IPS DF 6.9 (cell line): Measurements from ENCODE around the gene BACH2.
A peak's percentile ranks its signal among the peaks of the same experiment; 100 is the strongest.
"Not testable (repeated sequence)": the region's sequence is repeated elsewhere in the genome, so short reads cannot be mapped to it uniquely, and the experiment has no call there.

ENCODE experiments used
- DNase-seq: peaks from one replicate; pipeline ENCODE4 v3.0.0-alpha.2; 2013; ENCODE audit warnings: low read depth, low spot score
- H3K27ac ChIP-seq: one replicate; pipeline ENCODE4 v1.5.1; 2013; ENCODE audit warnings: low read length, control low read depth
- H3K27me3 ChIP-seq: 2 replicates; pipeline ENCODE4 v1.6.1; 2013; ENCODE audit warnings: mild to moderate bottlenecking, low read length; ENCODE audit not compliant: control insufficient read depth, insufficient read depth
- H3K36me3 ChIP-seq: 2 replicates; pipeline ENCODE4 v1.6.1; 2013; ENCODE audit warnings: low read length; ENCODE audit not compliant: control insufficient read depth, insufficient read depth
- H3K4me1 ChIP-seq: 2 replicates; pipeline ENCODE4 v1.6.1; 2013; ENCODE audit warnings: low read length; ENCODE audit not compliant: control insufficient read depth, insufficient read depth
- H3K4me3 ChIP-seq: 2 replicates; pipeline ENCODE4 v1.5.1; 2013; ENCODE audit warnings: mild to moderate bottlenecking, low read length
- H3K9me3 ChIP-seq: 2 replicates; pipeline ENCODE4 v1.6.1; 2013; ENCODE audit warnings: low read length, inconsistent platforms; ENCODE audit not compliant: control insufficient read depth, insufficient read depth
- WGBS: extraction: QIAGEN DNeasy Blood & Tissue Kit; methylation state at CpG from one replicate; pipeline ENCODE4 v1.1.7; 2013; ENCODE audit warnings: mixed read lengths, missing lambda C conversion rate; ENCODE audit not compliant: insufficient read length, insufficient coverage; 5-methylcytosine and 5-hydroxymethylcytosine counted together

The BACH2 gene

DNA sequence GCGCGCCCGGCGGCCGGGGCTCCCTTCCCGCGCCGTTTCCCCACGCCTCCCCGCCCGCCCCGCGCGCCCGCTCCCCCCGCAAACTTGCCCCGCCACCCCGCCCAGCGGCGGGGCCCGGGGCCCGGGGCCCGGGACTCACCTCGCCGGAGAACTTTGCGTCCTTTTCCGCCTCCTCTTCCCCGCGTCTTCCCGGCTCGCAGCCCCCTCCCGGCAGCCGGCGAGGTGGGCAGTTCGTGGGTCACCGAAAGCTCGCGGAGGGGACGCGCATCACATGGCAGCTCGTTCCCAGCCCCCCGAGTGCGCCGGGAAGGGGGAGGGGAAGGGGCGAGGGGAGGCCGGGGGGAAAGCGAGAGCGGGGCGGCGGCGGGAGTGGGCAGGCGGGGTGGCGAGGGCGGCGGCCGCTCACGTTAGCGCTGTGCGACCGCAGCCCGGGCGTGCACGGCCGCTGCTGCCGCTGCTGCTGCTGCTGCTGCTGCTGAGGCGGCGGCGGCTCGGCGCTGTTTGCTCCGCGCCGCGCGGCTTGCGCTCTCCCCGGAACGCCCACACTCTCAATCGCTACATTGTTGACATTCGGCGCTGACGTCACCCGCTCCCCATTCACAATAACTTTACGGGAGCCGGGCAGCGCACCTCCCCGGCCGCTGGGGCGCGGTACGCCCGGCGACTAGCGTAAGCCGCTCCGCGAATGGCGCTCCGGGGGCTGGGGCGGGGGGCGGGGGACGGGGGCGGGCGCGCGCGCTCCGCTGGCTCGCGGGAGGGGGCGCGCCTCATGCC lies at the start of gene BACH2:
TSS of gene BACH2 (minus strand) at position 503 of the 774 bp plus-strand sequence. CDS start 287,999 bp downstream, outside the sequence.
- DNase-seq, result peak; percentile 76
- H3K4me3 ChIP-seq, result peak within 1 kb of the TSS; percentile 62; the same call in 1 of the 2 replicates
- H3K4me1 ChIP-seq, result peaks cover 7% of the 10 kb centered on the region; the same call in 1 of the 2 replicates
- H3K27ac ChIP-seq, result no peak within 1 kb of the TSS
- H3K27me3 ChIP-seq, result peaks cover 16% of the 10 kb centered on the region
- WGBS, result no CpG with 5 or more reads among the region's 112 CpGs
- no peaks in the 10 kb centered on the region for H3K36me3 ChIP-seq
- H3K9me3 ChIP-seq, result no peaks in the 10 kb centered on the region

DNA sequence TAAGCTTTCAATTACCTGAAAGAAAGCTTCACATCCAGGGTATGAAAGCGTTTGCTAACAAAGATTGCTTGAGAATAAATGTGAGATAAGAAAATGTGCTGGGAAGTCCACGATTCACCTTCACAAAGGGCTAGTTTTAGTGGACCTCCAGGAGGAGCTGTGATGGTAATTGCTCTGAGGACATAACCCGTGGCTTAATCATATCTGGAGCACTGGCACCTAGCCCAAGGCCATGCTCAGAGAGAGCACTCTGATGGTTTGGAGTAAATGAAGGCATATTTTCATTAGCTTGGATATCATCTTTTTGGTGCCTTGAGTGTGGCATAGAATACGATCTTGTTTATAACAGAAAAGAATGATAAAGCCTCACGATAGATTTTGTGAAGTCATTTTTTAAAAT lies 46.9 kb upstream of the BACH2 start:
- Histone ChIP-seq H3K36me3 (no peaks in the 10 kb centered on the region; the same call in 1 of the 2 replicates), H3K4me3 (no peak overlapping the region), H3K9me3 (no peaks in the 10 kb centered on the region), H3K27ac (no peak overlapping the region), H3K4me1 (no peaks in the 10 kb centered on the region), H3K27me3 (no peaks in the 10 kb centered on the region)
- DNase-seq, result no peak
- no CpG with 5 or more reads among the region's 5 CpGs for WGBS

DNA sequence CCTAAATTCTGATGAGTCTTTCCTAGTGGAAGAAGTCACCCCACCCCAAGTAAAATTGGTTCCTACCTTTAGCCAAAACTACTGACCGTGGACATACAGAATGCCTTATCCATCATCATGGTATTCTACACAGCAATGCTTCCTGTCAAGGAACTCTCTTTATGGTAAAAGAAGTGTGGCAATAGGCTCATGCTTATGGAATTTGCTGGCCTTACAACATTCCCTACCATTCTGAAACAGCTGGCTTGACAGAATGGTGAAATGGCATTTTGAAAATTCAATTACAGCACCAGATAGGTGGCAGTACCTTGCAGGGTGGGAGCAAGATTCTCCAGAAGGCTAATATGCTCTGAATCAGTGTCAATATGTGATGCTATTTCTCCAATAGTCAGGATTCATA lies 41.8 kb upstream of the BACH2 start:
- H3K27me3 ChIP-seq, result no peaks in the 10 kb centered on the region
- DNase-seq, result no peak
- no peaks in the 10 kb centered on the region for H3K9me3 ChIP-seq
- H3K4me1 ChIP-seq, result no peaks in the 10 kb centered on the region
- H3K36me3 ChIP-seq, result no peaks in the 10 kb centered on the region; the same call in 1 of the 2 replicates
- no peak overlapping the region for H3K27ac ChIP-seq
- WGBS, result no CpG with 5 or more reads among the region's 1 CpG
- no peak overlapping the region for H3K4me3 ChIP-seq

DNA sequence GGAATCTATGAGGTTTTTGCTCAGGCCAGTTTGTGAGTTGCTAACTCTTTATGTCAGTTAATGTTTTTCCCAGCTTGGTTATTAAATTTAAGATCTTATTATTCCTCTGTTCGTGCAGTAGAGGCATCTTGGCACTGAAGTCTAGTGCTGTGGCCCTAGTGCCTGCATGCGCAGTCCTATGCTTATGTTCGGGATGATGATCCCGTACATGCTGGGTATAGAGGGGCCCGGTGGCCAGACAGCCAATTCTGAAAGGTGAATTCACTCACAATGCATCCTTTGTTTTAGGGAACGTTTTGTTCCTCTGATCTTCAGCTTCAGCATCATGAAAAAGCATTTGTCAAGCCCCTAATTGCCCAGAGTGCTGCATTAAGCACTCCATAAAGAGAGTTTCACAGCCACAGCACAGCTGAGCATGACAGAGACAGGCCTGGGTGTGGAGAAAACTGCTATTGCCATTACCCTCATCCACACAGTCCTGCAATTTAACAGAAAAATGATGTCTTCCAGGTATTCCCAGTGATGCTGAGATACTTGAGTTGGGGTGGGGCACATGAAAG lies 39.8 kb upstream of the BACH2 start:
- no peaks in the 10 kb centered on the region; the same call in 1 of the 2 replicates for H3K36me3 ChIP-seq
- WGBS, result no CpG with 5 or more reads among the region's 6 CpGs
- H3K4me1 ChIP-seq, result no peaks in the 10 kb centered on the region

DNA sequence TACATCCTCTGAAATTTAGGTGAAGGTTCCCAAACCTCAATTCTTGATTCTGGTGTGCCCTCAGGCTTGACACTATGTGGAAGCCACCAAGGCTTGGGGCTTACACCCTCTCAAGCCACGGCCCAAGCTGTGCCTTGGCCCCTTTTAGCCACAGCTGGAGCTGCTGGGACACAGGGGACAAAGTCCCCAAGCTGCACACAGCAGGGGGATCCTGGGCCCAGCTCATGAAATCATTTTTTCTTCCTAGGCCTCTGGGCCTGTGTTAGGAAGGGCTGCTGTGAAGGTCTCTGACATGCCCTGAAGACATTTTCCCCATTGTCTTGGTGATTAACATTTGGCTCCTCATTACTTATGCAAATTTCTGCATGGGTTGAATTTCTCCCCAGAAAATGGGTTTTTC lies 37.3 kb upstream of the BACH2 start:
- WGBS, result no CpG with 5 or more reads among the region's 1 CpG
- H3K27me3 ChIP-seq, result no peaks in the 10 kb centered on the region
- H3K27ac ChIP-seq, result no peak overlapping the region
- no peaks in the 10 kb centered on the region for H3K36me3 ChIP-seq
- no peaks in the 10 kb centered on the region for H3K9me3 ChIP-seq
- DNase-seq, result no peak
- no peaks in the 10 kb centered on the region for H3K4me1 ChIP-seq
- H3K4me3 ChIP-seq, result no peak overlapping the region

More for the DNA sequence above, 39.8 kb upstream of the BACH2 start:
- Histone ChIP-seq H3K27ac (no peak overlapping the region), H3K27me3 (no peaks in the 10 kb centered on the region), H3K9me3 (no peaks in the 10 kb centered on the region), H3K4me3 (no peak overlapping the region)
- DNase-seq, result no peak

DNA sequence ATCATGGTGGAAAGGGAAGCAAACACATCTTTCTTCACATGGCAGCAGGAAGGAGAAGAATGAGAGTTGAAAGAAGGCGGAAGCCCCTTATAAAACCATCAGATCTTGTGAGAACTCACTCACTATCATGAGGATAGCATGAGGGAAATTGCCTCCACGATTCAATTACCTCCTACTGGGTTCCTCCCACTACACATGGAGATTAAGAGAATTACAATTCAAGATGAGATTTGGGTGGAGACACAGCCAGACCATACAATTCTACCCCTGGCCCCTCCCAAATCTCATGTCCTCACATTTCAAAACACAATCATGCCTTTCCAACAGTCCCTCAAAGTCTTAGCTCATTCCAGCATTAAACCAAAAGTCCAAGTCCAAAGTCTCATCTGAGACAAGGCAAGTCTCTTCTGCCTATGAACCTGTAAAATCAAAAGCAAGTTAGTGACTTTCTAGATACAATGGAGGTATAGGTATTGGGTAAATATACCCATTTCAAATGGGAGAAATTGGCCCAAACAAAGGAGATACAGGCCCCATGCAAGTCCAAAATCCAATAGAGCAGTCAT lies 36.4 kb upstream of the BACH2 start:
- WGBS, result no CpG with 5 or more reads among the region's 2 CpGs
- H3K4me3 ChIP-seq, H3K9me3 ChIP-seq, H3K36me3 ChIP-seq, H3K27me3 ChIP-seq, H3K27ac ChIP-seq, DNase-seq, H3K4me1 ChIP-seq: not testable (repeated sequence)

DNA sequence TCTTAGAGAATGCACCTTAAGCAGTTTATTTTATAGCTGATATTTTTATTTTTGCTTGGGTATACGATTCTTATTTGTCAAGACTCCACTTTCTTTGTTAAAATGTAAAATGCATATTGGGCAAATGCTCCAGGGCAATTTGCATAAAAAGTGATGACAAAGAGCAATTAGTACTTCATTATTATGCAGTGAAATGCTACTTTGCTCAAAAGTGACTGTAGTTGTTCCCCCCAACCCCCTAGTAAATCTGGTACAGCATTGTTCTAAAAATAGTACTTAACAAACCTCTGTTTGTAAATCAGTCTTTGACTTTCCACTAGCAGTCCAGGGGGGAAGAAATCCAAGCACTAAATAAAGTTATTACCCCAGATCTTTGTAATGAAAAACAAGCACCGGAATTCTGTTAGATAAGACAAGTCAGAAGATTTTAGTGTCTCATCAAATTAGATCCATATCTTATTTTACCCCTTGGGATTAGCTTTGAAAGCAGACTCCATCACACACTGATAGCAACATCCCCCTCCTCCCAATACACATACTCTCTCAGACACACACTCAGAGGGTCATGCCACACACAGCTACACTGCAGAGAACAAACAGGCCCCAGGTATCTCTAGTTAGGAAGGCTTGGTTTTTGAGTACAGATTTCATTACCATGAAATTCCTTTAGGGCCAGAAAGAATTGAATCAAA lies 32.9 kb upstream of the BACH2 start:
- H3K9me3 ChIP-seq, result no peaks in the 10 kb centered on the region
- H3K36me3 ChIP-seq, result no peaks in the 10 kb centered on the region
- H3K4me1 ChIP-seq, result no peaks in the 10 kb centered on the region
- H3K27me3 ChIP-seq, result no peaks in the 10 kb centered on the region
- DNase-seq, result peak; percentile 18
- H3K4me3 ChIP-seq, result no peak overlapping the region
- no CpG with 5 or more reads among the region's 2 CpGs for whole genome bisulfite sequencing
- no peak overlapping the region for H3K27ac ChIP-seq

DNA sequence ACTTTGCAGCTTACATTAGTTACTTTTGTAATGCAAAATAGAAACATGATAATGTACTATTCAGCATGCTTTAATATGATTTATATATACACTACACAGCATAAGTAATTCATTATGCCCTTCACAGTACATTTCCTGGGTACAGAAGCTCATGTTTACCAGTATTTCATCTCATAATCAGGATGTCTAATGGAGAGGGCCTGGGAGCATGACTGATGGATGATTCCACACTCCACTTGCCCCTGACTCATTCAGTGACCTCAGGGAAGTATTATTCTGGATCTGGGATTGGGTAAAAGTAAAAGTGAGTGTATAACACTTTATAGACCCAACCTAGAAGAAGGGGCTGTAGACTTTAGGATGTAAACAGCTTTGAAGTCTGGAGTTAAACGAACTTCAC lies 31.4 kb upstream of the BACH2 start:
- no peaks in the 10 kb centered on the region for H3K36me3 ChIP-seq
- no peak for DNase-seq
- H3K9me3 ChIP-seq, result no peaks in the 10 kb centered on the region
- no CpG with 5 or more reads among the region's 1 CpG for WGBS
- H3K4me3 ChIP-seq, result no peak overlapping the region
- H3K27me3 ChIP-seq, result no peaks in the 10 kb centered on the region
- no peaks in the 10 kb centered on the region for H3K4me1 ChIP-seq
- H3K27ac ChIP-seq, result no peak overlapping the region

DNA sequence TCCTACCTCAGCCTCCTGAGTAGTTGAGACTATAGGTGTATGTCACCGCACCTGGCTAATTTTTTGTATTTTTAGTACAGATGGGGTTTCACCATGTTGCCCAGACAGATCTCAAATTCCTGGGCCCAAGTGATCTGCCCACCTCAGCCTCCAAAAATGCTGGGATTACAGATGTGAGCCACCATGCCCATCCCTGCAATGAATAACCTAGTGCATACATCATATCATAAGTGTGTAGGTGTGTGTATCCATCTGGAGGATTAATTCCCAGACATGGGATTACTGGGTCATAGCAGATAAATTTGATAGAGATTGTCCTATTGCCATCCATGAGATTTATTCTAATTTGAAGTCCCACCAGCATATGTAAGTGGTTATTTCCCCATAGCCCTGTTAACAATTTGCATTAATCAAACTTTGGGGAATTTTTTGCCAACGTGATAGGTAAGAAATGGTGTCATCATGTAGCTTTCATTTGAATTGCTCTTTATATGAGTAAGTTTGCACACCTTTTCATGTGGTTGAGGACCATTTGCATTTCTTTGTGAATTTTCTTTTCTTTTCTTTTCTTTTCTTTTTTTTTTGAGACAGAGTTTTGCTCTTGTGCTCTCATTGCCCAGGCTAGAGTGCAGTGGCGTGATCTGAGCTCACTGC lies 29.9 kb upstream of the BACH2 start:
- no peaks in the 10 kb centered on the region for H3K36me3 ChIP-seq
- H3K9me3 ChIP-seq, result no peaks in the 10 kb centered on the region
- H3K4me1 ChIP-seq, result no peaks in the 10 kb centered on the region
- no peaks in the 10 kb centered on the region for H3K27me3 ChIP-seq
- no peak for DNase-seq
- no peak overlapping the region for H3K27ac ChIP-seq
- no peak overlapping the region for H3K4me3 ChIP-seq
- WGBS, result no CpG with 5 or more reads among the region's 3 CpGs

DNA sequence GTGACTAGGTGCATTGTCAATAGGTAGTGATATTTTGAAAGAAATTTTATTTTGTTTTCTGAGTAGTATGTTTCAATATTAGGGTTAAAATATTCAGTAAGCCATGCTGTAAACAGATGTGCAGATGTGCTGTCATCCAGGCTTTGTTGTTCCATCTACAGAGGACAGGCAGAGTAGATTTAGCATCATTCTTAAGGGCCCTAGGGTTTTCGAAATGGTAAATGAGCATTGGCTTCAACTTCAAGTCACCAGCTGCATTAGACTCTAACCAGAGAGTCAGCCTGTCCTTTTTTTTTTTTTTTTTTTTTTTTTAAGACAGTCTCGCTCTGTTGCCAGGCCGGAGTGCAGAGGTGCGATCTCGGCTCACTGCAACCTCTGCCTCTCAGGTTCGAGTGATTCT lies 27.1 kb upstream of the BACH2 start:
- no CpG with 5 or more reads among the region's 6 CpGs for WGBS
- Histone ChIP-seq H3K27me3 (no peaks in the 10 kb centered on the region), H3K9me3 (no peaks in the 10 kb centered on the region), H3K27ac (no peak overlapping the region), H3K4me1 (no peaks in the 10 kb centered on the region), H3K36me3 (no peaks in the 10 kb centered on the region), H3K4me3 (no peak overlapping the region)
- no peak for DNase-seq
